HG03064 (cell line): ENCODE measurements around the gene MN1.

ENCODE experiments used
- ATAC-seq: cut with Tn5 transposase; IDR thresholded peaks from one replicate; pipeline ENCODE4 v1.9.1; 2021; ENCODE audit warnings: low read depth; ENCODE audit not compliant: unreplicated experiment

Gene MN1

GRCh38 chr22:27786291-27786932 is 15.1 kb downstream of the MN1 start:
- no peak for ATAC-seq

DNA sequence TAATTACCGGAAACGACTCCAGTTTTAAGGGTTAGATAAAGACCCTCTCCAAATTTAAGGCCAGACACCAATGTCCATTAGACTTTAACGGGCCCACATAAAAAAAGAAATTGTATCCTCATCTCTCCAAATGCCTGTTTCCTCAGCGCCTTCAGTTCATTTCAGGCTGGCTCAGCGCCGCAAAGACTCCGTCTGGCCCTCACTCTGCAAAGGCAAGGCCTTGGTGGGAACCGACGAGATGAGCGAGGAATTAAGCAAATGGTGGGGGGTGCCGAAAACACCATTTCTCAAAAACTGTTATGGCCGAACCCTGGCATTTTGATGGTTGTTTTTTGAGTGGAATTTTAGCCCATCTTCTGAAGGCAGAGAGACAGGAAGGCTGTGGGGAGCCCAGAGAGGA is 15.7 kb downstream of the MN1 start:
- no peak for ATAC-seq

GRCh38 chr22:27784120-27784475 is 17.5 kb downstream of the MN1 start:
- no peak for ATAC-seq

- ATAC-seq, result no peak
Observed at GRCh38 chr22:27783436-27784119, 18.0 kb downstream of the MN1 start.

GRCh38 chr22:27782088-27782487 is 19.5 kb downstream of the MN1 start:
- ATAC-seq, result no peak

DNA sequence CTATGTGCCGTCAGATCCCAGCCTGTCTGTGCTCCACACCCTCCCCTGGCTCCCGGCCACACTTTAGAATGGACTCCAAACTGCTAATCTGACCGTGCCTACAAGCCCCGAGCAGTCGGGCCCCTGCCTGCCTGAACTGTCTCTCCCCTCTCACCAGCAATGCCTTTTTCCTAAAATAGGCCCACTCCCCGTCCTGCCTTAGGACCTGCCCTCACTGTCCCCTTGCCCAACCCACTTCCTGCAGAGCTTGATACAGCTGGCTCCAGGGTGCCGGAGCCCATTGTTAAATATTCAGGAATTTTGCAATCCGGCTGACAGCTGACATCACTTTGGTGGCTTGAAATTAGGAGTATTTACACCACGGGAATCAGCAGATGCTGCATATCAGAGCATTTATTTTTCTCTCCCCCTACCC is 21.4 kb downstream of the MN1 start:
- ATAC-seq, result no peak

DNA sequence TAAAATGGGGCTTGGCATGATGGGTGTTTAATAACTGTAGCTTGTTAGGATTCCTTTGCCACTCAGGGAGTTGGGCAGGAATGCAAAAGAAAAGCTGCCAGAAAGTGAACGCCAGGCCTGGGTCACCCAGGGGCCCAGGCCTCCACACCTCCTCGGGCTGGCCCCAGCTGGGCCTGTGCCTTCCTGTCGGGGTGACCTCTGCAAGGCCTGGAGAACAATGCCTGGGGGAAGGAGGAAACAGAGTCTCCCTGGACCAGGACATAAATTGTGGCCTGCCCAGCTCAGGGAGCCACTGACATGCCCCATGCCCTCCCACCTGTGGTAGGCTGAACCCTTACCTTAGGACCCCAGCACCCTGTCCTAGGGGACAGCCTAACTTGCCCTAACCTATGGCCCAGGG is 21.9 kb downstream of the MN1 start:
- ATAC-seq, result no peak

DNA sequence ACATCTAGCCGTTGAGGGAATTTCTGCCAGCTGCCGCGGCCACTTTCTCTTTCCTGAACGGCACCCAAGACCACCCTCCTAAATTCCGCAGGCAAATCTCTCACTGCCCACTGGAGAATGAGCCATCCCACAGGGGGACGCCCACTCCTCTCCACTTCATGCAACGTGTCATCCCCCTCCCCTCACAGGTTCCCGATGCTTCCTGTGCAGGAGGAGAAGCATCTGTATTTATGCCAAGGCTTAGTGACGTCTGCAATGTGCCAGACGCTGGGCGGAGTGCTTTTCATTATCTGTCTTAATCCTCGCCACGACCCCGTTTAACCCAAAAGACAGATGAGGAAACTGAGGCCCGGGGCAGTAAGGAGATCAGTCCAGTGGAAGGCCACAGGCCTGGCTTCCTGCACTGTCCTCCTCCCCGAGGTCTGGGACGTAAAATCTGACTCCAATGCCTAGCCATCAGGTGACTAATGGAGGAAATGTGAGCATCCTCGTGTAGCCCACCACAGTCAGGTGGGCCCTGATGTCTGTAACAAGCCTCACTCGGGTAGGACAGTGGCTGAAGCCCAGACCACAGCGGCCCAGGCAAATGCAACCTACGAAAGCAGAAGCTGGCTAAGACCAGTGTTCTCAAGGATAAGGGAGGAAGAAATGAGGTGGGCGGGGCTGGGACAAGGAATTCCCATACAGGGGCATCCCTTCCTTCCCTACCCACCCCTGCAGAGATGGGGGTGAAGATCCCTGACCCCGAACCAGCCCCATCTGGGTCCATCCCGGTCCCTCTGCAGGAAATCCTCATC is 23.1 kb downstream of the MN1 start:
- ATAC-seq, result no peak

- ATAC-seq, result no peak
Observed at GRCh38 chr22:27777128-27777527, 24.4 kb downstream of the MN1 start.

- no peak for ATAC-seq
Observed at GRCh38 chr22:27776650-27776958, 25.0 kb downstream of the MN1 start.

GRCh38 chr22:27775758-27776649 is 25.6 kb downstream of the MN1 start:
- no peak for ATAC-seq

DNA sequence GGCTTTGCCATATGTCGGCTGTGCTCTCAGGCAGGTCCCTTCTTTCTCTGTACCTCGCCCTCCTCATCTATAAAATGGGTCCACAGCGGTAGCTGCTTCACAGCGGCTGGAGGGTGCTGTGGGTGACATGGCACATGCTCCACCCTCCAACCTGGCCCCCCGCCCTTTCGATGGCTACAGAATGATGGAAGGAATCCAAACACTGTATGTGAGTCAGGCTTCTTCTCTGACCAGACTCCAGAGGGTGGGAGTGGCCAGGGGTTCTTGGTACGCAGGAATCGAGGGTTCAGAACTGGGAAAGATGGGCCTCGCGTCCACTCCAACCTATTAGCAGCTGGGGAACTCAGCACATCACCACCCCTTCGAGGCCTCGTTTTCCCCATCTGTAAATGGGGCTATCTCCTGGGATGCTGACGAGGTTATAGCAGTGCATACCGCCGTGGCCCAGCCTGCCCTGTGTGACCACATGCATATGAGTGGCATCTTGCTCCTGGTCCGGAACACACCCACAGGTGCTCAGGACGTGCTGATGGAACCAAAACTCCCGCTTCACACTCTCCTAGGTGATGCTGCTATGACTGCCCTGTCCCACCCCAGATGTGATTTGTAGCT is 26.4 kb downstream of the MN1 start:
- no peak for ATAC-seq

GRCh38 chr22:27774200-27774599 is 27.4 kb downstream of the MN1 start:
- no peak for ATAC-seq

DNA sequence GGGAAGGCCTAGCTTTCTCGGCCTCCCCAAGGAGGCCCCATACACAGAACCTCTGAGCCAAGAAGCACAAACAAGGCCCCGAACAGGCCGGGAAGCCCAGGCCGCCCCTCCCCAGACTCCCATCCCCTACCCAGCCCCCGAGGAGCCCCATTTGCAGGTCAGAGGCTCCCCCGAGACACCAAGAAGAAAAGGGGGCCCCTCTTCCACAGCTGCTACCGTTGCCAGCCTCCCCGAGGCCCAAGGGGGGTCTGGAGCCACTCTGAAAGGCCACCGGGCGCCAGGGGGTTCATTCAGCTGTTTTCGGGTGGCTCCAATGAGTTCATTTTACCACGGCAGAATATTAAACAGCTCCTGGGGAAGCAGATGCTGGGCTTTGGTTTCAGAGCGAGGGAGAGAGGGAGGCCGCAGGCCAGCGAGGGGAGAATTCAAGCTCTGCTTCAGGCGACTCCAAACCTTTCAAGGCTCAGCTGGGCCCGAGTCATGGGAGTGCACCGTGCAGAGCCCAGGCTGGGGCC is 28.5 kb downstream of the MN1 start:
- ATAC-seq, result no peak

- ATAC-seq, result no peak
Observed at GRCh38 chr22:27772081-27772983, 29.2 kb downstream of the MN1 start.

DNA sequence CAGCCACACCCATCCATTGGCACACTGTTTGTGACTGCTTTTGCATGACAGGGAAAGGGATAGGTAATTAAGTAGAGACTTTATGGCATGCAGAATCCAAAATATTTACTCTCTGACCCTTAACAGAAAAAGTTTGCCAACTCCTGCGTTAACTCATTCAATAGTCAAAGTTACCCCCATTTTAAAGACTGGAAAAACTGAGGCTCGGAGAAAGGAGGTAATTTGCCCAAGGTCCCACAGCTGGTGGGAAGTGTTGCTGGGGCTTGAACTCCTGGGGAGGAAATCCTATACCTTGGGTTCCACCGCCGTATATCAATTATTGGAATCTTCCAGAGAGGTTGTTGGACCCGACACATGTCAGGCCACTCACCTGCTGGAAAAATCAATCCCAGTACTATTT is 29.9 kb downstream of the MN1 start:
- no peak for ATAC-seq

GRCh38 chr22:27769012-27769411 is 32.5 kb downstream of the MN1 start:
- ATAC-seq, result no peak

DNA sequence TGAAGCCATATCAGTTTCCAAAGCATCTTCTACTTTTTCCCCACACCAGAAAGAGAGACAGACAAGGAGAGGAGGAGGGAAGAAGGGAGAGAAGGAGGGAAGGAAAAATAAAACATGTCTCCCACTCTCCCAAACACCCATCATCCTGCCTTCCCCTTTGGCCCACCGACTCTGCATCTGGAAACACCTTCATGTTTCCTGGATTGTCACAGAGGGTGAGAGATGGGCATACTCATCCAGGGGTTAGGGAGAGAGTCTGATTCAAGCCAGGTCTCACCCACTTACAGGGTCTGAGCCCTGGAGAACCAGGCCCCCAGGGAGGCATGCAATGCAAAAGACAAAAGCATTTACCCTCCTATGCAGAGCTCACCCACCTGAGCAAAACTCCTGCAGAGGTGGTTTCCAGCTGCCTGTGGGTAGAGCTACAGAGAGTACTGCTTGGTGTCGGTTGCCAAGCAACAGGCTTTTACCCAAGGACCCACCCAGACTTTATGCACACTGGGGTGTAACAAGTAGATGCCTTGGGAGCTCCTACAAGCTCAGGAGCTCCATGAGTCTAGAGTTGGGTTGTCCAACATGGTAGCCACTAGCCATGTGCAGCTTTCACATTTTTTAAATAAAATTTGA is 33.4 kb downstream of the MN1 start:
- no peak for ATAC-seq

DNA sequence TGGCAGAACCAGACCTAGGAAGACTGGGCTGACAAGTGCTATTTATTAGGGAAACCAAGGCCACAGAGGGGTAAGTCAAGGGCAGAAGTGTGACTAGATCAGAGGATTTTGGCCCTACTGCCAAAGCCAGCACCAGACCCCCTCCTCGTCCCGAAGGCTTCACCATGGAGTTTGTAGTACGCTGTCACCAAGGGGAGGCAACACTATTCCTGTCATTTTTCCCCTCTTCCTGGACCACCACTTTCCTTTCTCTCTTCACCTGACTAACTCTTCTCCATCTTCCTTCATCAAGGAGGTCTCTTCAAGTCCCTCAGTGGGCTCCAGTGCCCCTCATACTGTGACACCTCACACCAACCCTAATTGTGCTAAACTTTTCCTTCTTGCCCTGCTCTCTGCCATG is 34.9 kb downstream of the MN1 start:
- ATAC-seq, result no peak
